ENCODE measurements around the gene PLTP.
A peak's percentile ranks its signal among the peaks of the same experiment; 100 is the strongest.
"Not testable (repeated sequence)": the region's sequence is repeated elsewhere in the genome, so short reads cannot be mapped to it uniquely, and the experiment has no call there.

PLTP gene

GRCh38 chr20:45911486-45912343 is at the start of gene PLTP:
TSS of gene PLTP (minus strand) at chr20:45912155. CDS start at chr20:45911452, 703 bp downstream.
- in situ Hi-C loops (cut with HindIII; ENCODE audit: low pct_ligation_motif_present, low pct_unique_long_range_greater_than_20kb, low sequenced_read_pairs) = no loop called here
- peak; percentile 68 for DNase-seq

GRCh38 chr20:45959956-45960630 is 48.1 kb upstream of the PLTP start:
- no peak for DNase-seq
- in situ Hi-C loops (cut with HindIII; ENCODE audit: low pct_ligation_motif_present, low pct_unique_long_range_greater_than_20kb, low sequenced_read_pairs) = no loop called here

- no peak for DNase-seq
- in situ Hi-C loops (cut with HindIII; ENCODE audit: low pct_ligation_motif_present, low pct_unique_long_range_greater_than_20kb, low sequenced_read_pairs) = no loop called here
Measured at GRCh38 chr20:45959126-45959525, 47.2 kb upstream of the PLTP start.

GRCh38 chr20:45958593-45958992 is 46.6 kb upstream of the PLTP start:
- no peak for DNase-seq
- in situ Hi-C loops (cut with HindIII; ENCODE audit: low pct_ligation_motif_present, low pct_unique_long_range_greater_than_20kb, low sequenced_read_pairs) = no loop called here

- in situ Hi-C loops (cut with HindIII; ENCODE audit: low pct_ligation_motif_present, low pct_unique_long_range_greater_than_20kb, low sequenced_read_pairs) = no loop called here
Measured at GRCh38 chr20:45957021-45957941, 45.3 kb upstream of the PLTP start.

GRCh38 chr20:45956326-45956725 is 44.4 kb upstream of the PLTP start:
- DNase-seq; in situ Hi-C loops (cut with HindIII; ENCODE audit: low pct_ligation_motif_present, low pct_unique_long_range_greater_than_20kb, low sequenced_read_pairs): not testable (repeated sequence)

More at GRCh38 chr20:45957021-45957941, 45.3 kb upstream of the PLTP start:
- no peak for DNase-seq

- in situ Hi-C loops (cut with HindIII; ENCODE audit: low pct_ligation_motif_present, low pct_unique_long_range_greater_than_20kb, low sequenced_read_pairs) = no loop called here
- no peak for DNase-seq
Measured at GRCh38 chr20:45953672-45954071, 41.7 kb upstream of the PLTP start.

GRCh38 chr20:45952861-45953260 is 40.9 kb upstream of the PLTP start:
- in situ Hi-C loops (cut with HindIII; ENCODE audit: low pct_ligation_motif_present, low pct_unique_long_range_greater_than_20kb, low sequenced_read_pairs) = no loop called here
- no peak for DNase-seq

GRCh38 chr20:45951925-45952834 is 40.2 kb upstream of the PLTP start:
- in situ Hi-C loops (cut with HindIII; ENCODE audit: low pct_ligation_motif_present, low pct_unique_long_range_greater_than_20kb, low sequenced_read_pairs) = no loop called here
- DNase-seq = no peak

GRCh38 chr20:45950330-45950646 is 38.3 kb upstream of the PLTP start:
- DNase-seq = no peak
- in situ Hi-C loops (cut with HindIII; ENCODE audit: low pct_ligation_motif_present, low pct_unique_long_range_greater_than_20kb, low sequenced_read_pairs) = no loop called here

GRCh38 chr20:45949542-45950329 is 37.8 kb upstream of the PLTP start:
- DNase-seq = no peak
- in situ Hi-C loops (cut with HindIII; ENCODE audit: low pct_ligation_motif_present, low pct_unique_long_range_greater_than_20kb, low sequenced_read_pairs) = no loop called here

- no peak for DNase-seq
- in situ Hi-C loops (cut with HindIII; ENCODE audit: low pct_ligation_motif_present, low pct_unique_long_range_greater_than_20kb, low sequenced_read_pairs) = no loop called here
Measured at GRCh38 chr20:45948742-45949541, 37.0 kb upstream of the PLTP start.

- in situ Hi-C loops (cut with HindIII; ENCODE audit: low pct_ligation_motif_present, low pct_unique_long_range_greater_than_20kb, low sequenced_read_pairs) = no loop called here
- DNase-seq = no peak
Measured at GRCh38 chr20:45948261-45948733, 36.3 kb upstream of the PLTP start.

- no peak for DNase-seq
- in situ Hi-C loops (cut with HindIII; ENCODE audit: low pct_ligation_motif_present, low pct_unique_long_range_greater_than_20kb, low sequenced_read_pairs) = no loop called here
Measured at GRCh38 chr20:45947110-45947866, 35.3 kb upstream of the PLTP start.

GRCh38 chr20:45946149-45946970 is 34.4 kb upstream of the PLTP start:
- DNase-seq = no peak
- in situ Hi-C loops (cut with HindIII; ENCODE audit: low pct_ligation_motif_present, low pct_unique_long_range_greater_than_20kb, low sequenced_read_pairs) = no loop called here

Data from ACHN (cell line).